NCI-H1694 treated with DMSO at 0.1 percent for 48 hours (cell line): ENCODE measurements around the gene BICRA.

ENCODE experiments used
- DNase-seq: peaks from one replicate; lab custom pipeline; 2025; lab: John Stamatoyannopoulos, UW

The BICRA gene

DNA sequence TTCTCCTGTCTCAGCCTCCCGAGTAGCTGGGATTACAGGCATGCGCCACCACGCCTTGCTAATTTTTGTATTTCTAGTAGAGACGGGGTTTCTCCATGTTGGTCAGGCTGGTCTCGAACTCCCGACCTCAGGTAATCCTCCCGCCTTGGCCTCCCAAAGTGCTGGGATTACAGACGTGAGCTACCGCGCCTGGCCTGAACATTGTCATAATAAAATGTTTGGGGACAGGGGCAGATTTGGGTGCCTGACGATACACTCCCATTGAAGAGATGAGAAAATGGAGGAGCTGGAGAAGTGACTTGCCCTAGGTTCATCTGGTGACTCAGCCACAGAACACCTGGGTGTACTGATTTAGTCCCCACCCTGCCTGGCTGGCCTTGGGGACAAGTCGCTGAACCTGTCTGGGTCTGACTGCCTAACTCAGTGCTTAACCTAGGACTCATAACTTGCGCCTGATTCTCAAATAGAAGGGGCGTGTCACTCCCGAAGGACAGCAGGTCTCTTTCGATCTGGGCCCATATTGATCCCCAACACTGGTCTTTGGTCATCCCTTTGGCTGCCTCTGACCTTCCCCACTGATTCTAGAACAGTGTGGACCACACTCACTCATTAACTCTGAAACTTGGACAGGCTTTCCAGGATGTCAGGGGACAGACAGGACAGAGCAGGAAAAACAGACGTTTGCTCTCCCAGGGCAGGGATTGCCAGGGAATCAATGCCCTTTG is 7.6 kb upstream of the BICRA start:
- DNase-seq: no peak

DNA sequence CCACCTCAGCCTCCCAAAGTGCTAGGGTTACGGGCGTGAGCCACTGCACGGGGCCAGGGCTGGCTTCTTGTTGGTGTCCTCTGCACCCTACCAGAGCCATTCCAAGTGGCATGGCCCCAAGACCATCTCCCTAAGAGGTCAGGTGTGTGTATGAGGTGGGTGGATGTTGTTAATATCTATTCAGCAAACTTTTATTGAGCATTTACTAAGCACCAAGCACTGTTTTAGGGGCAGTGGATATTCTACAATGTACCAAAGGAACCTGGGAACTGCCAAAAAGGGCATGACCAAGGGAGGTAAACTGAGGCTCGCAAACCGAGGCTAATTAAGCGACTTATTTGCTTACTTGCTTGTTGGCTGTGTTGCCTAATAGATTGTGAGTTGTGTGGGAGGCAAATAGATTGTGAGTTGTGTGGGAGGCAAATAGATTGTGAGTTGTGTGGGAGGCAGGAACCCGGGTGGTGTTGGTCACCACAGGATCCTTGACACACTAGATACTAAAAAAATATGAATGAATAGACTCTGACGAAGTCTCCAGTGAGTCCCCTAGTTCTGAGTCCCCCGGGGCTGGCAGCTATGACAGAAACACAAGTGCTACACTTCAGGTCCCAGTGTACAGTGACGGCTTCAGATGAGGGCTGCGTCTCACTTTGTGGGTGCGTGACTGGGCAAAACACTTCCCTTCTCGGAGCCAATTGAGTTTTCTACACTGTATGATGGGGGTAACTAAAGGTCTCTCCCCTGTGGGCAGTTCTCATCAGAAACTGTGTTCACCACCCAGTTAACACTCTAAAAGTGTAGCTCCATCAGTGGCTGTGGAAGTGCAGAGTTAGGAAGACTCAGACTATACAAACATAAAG is 5.0 kb upstream of the BICRA start:
- no peak for DNase-seq

DNA sequence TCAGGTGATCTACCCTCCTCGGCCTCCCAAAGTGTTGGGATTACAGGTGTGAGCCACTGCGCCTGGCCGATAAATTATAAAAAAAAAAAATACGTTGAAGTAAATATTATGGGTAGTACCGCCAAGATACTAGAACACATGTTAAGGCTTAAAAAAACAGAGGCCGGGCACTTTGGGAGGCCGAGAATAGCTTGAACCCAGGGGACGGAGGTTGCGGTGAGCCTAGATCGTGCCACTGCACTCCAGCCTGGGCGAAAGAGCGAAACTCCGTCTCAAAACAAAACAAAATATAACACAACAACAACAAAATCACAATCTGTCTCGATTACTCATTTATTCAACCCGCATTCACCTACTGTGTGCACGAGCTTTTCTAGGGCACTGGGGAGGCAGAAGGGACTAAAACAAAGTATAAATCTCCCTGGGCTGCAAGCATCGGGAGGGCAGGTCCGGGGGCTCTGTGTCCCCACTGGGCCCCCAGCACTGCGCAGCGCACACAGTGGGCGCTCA is 1.3 kb upstream of the BICRA start:
- no peak for DNase-seq

DNA sequence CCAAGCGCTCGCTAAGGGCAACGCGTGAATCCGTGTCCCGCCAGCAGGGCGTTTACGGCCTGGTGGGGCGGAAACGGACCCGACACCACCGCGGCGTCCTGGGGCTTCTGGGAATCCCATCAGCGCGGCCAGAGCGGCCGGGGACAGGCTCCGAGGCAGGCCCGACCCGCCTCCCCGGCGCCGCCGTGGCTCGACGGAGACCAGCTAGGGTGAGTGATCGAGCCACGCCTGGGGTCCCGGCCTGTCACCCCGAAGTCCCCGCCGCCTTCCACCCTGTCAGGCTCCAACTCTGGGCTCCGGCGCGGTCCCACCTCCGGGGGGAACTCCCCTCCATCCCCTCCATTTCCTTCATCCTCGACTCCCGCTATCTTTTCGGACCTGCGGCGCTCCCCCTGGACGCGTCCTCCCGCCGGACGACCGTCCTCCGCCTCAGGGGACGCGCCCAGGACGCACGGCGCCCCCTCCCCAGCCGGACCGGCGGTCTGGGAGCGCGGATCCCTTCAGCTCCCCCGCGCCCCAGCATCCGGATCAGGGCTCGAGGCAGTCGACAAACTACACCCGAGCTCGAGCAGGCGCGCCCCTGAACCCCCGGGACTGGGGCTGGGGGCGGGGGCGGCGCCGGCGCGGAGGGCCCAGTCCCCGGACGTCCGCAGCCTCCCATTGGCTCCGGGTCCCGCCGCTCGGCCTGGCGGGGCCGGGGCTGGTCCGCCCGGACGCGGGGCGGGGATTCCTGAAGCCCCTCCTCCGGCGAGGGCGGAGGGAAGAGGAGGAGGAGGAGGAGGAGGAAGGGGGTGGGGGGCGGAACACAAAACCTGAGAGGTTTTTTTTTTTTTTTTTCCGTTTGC is 638 bp upstream of the BICRA start:
- peak; percentile 65 for DNase-seq

DNA sequence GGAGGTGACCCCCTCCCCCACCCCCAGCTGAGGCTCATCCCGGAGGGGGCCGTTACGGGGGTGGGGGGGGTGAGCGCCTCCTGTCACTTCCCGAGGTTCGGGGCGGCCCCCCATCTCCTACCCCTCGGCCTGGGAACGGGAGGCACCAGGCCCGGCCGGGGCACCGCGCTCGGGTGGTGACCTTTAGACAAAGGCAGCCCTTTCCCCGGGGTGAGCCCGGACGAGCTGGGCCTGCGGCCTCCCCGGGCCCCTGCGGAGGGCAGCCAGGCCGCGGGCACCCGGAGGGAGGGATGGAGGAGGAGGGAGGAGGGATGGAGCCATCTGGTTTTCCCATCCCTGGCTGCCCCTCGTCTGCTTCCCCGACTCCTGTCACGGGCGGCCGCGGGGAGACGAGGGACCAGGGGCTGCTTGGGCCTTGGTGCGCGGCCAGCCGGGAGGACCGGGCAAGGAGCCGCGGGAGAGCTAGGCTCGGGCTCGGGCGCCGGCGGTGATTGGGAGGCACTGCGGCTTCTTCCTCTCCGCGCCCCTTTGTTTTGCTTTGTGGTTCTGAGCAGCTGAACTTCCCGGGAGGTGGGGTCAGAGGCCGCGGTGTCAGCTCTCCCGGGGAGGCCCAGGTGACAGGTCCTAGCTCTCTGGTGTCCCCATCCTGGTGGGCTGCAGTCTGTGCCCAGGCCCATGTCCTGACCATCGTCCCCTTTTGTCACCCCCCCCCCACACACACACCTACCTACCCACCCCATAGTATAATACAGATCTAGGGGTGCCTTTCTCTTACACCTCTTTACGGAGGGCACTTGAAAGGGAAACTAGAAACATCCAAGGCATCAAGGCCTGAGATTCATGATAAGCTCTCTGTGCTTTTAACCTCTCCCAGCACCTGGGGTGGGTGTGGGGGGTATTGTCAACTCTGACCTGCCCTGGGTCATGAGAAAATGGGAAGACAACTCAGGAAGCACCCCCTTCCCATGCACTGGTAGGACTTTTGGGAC is 1.3 kb downstream of the BICRA start:
- peak; percentile 8 for DNase-seq

DNA sequence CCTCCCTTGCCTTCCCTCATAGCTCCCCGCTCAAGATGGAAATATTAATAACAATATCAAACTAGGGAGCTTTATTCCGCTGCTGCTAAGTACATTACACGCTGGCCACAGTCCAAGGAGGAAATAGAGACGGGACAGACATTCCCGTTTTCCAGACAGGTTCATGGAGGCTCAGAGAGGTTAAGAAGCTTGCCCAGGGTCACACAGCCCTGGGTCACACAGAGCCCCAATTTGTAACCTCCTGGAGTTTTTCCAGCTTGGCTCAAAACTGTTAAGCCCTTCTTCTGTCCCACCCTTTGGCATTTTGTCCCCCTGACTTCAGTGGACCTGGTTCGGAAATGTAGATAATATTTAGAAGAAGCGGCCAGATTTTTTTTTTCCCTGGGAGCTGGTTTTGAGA is 2.0 kb downstream of the BICRA start:
- DNase-seq: no peak

DNA sequence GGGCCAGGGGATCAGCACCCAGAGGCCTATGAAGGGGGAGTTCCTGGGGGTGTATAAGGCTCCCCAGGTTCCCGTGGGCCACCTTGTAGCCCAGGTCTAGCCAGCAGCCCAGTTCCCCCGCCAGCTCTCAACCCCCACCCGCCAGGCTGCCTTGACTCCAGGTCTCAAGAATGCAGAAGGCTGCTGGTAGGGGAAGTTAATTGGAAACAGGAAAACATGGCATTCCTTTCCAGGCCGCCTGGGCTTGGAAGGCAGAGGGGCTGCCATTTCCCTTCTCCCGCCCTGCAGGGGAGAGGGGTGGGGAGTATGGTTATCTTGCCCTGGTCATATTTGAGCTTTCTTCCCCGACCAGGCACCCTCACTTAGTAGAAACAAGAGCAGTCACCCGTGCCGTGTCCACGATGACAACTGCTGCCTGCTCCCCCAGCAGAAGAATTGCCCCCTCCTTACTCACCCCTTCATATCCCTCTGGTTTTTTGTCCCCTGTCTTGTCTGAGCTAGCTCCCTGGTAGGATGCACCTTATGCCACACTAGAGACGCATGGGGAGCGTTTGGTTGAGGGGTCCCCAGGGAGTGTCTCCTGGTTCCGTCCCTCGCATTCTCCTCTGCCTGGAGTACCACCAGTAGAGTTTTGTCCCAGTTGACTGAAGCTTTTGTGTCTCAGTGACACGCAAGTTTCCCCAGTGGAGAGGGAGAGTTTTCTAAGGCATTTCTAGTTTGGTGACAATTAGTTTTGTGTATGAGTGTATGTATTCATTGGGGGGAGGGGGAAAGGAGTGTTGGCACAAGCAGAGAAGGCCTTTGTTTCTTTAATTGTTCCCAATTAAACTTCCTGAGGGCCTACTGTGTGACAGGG is 4.5 kb downstream of the BICRA start:
- no peak for DNase-seq

DNA sequence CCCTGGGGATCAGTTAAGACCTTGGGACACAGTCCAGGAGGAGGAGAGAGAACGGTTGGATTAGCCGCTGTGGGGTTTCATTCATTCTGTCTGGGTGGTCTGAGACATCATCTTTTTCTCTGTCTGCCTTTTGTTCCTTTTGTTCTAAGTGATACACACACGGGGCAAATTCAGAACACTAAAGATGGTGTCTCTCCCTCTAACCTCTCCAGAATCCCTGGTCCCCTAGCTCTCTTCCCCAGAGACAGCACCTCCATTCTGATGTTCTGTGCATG is 5.0 kb downstream of the BICRA start:
- DNase-seq: no peak

DNA sequence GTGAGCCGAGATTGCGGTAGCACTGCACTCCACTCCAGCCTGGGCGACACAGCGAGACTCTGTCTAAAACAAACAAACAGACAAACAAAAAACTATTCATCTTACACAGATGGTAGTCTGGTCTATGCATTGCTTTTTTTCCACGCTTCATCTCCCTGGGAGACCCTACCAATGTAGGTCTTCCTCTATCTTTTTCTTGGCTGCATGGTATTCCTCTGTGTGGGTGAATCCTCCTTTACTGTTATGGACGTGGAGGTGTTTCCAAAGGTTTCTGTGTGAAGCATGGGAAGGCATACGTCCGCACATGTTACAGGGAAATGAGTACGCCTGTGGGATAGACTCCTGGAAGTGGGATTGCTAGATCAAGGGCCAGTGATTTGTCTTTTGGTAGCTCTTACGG is 5.6 kb downstream of the BICRA start:
- no peak for DNase-seq

DNA sequence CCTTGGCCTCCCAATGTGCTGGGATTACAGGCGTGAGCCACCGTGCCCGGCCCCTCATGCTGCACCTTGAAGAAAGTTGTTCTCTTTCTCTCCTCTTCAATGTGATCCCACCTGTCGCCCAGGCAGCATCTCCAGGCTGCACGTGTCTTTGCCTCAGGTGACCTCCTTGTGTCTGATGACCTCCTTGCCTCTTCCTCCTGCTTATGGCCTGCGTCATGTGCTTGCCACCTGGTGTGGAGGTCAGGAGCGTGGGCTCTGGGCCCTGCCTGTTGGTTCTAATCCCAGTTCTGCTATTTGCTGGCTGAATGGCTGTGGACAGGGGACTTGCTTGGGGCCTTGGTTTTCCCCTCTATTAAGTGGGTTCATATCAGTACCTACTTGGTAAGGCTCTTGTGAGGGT is 6.3 kb downstream of the BICRA start:
- no peak for DNase-seq

DNA sequence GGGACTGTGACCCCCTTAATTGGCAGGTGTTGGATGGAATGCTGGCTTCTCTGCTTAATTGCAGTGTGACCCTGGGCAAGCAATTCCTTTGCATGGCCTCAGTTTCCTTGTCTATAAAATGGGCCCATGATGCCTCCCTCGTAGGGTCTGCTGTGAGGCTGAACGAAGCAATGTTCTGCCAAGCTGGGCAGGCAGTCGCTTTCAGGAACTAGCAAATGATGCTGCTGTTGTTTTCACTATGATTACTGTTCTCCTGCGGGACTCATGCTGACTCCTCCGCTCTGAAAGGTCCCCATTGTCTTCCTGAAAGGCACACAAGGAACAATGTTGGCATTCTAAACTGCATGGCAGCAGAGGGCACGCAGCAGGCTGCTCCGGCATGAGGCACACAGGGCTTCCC is 6.8 kb downstream of the BICRA start:
- DNase-seq: no peak

DNA sequence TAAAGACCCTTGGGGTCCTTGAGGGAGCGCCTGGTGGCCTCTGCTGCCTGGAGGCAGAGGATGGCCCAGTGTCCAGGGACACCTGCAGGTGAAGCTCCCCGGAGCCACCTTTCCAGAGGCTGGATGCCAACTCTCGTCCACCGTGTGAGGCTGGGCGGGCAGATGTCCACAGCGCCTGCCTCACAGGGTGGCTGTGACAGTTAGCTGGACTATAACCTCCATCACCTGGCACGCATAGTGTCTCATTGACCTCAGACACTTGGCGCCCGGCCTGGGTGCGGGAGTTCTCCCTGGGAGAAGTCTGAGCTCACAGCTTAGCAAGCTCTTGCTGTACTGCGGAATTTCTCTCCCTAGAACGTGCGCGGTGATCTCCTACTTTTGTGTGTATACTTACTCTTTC is 9.8 kb downstream of the BICRA start:
- DNase-seq: no peak

DNA sequence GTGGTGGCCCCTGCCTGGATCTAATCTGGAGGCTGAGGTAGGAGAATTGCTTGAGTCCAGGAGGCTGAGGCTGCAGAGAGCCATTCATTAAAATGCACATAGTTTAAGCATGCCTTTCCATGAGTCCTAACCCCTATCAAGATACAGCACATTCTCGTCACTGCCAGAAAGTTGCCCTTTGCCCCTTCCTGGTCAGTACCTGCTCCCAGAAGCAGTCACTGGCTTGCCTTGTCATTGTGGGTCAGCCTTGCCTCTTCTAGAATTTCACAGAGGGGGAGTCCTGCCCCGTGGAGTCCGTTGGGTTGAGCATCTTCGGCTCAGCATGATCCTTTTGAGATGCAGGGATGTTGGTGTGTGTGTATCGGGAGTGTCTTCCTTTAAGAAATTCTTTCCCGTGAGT is 10.8 kb downstream of the BICRA start:
- no peak for DNase-seq

DNA sequence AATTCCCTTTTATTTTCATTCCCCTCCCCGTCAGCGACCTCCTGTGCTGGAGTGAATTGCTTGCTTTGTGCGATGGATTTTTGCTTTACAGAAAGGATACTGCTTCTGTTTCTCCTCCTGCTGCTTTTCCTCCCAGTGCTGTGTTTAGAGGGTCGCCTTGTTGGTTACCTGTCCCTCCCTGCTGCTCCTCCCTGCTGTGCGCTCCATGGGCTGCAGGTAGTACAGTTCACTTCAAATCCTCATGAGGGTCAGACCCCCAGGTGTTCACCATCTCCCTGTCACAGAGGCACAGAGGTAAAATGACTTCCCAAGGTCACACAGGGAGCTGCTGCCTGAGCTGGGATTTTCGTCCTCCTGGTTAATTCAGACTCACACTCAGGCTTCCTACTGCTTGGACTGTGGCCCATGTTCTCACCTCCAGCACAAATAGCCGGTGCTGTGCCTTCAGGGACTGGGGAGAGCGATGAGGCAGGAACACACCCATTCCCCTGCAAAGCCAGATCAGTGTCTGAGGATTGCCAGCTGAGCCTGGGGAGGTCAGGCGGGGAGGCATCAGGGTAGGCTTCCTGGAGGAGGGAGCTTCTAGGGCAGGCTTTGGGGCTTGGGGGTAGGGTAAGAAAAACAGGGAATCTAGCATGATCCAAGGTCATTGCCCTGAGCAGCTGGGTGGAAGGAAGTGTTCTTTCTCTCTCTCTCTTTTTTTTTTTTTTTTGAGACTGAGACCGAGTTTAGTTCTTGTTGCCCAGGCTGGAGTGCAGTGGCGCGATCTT is 14.4 kb downstream of the BICRA start:
- no peak for DNase-seq

DNA sequence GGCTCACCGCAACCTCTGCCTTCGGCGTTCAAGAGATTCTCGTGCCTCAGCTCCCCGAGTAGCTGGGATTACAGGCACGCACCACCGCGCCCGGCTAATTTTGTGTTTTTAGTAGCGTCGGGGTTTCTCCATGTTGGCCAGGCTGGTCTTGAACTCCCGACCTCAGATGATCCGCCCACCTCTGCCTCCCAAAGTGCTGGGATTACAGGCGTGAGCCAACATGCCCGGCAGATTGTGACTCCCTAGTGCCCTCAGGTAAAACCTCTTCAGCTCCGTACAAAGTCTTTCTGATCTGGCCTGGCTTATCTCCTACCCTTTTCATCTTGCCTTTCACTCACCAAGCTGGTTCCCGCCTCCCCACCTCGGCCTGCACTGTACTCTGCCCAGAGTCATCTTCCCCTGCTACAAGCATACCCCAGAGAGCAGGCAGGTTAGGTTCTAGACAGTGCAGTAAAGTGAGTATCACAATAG is 15.0 kb downstream of the BICRA start:
- no peak for DNase-seq

DNA sequence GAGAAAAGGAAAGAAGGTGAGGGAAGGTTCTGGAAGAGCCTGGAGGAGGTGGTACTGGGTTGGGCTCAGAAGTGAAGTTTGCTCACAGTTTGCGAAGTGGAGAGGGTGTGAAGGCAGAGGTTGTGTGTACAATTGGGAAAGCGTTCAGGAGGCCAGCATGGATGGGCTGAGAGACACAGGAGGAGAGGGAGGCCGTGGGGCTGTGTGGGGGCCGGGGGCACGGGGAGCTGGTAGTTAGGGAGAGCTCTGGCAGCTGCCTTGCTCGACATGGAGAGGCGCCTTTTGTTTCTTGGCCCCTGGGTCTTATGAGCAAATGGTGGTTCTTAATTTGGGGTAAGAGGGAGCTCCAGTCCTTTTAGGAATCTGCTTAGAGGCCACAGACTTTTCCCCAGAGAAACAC is 16.7 kb downstream of the BICRA start:
- no peak for DNase-seq

DNA sequence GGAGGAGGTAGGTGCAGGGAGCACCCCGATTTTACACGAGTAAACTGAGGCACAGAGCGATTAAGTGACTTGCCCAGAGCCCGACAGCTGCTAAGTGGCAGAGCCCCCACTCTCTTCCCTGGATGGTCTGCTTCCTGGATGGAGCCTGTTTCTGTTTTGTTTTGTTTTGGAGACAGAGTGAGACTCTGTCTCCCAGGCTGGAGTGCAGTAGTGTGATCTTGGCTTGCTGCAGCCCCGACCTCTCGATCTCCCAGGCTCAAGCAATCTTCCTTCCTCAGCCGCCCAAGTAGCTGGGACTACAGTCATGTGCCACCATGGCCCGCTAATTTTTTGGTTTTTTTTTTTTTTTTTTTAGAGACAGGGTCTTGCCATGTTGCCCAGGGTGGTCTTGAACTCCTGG is 17.3 kb downstream of the BICRA start:
- no peak for DNase-seq

DNA sequence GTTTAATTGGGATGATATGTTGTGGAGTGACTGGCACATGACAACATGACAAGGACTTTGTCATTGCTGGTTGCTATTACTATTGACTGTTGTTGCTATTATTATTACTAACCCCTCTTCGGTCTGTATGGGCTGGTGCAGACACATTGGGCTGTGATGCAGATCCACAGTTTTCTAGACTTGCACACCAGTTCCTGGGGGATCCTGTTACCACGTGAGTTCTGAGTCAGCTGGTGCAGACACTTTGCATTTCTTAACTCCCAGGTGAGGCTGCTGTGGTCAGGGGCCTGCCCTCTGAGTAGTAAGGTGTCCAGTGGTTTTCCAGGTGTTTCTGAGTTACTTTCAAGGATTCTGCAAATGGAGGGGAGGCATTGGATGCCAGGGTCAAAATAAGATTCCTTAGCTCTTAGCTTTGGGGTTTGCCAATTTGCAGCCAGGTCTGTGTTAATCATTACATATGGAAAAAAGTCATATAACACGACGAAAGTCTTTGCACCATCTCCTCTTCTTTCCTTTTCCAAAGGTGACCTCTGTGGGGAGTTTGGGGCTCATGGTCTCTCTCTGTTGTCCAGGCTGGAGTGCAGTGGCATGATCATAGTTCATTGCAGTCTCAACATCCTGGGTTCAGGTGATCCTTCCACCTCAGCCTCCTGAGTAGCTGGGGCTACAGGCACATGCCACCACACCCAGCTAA is 19.3 kb downstream of the BICRA start:
- DNase-seq: no peak

DNA sequence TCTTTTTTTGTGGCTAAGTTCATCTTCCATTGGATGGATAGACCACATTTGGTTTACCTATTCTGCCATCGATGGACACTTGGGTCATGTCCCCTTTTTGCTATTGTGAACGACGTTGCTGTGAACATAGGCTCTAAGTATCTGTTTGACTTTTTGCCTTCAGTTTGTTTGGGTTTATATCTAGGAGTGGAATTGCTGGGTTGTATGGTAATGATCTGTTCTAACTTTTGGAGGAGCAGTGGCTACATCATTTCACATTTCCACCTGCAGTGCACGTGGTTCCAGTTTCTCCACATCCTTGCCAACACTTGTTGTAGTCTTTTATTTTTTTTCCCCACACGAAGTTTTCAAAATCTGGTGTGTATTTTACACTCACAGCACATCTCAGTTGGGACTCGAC is 21.7 kb downstream of the BICRA start:
- no peak for DNase-seq
